GM18502 (cell line): Measurements from ENCODE around the gene MAGI1.
"Not testable (repeated sequence)": the region's sequence is repeated elsewhere in the genome, so short reads cannot be mapped to it uniquely, and the experiment has no call there.

Experiments used
- ATAC-seq: cut with Tn5 transposase; IDR thresholded peaks from one replicate; pipeline ENCODE4 v1.9.1; 2021; ENCODE audit warnings: mild to moderate bottlenecking; ENCODE audit not compliant: unreplicated experiment, poor library complexity

MAGI1 gene

DNA sequence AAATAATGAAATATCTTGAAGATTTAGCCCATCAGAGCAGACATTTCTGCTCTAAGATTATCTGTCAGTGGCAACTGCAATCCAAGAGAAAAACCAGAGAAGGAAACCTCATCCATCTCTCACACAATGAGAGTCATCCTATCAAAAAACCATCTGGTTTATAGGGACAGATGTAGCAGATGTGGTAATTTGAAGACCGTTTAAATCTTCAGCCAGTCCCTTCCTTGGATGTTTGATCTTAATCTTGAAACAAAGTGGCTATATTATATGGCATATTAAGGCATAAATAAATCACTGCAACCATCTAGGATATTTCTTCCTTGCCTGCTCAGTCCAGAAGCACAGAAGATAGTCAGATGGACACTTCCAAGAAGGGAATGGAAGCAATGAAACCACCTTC lies 305.3 kb downstream of the MAGI1 start:
- ATAC-seq = no peak

DNA sequence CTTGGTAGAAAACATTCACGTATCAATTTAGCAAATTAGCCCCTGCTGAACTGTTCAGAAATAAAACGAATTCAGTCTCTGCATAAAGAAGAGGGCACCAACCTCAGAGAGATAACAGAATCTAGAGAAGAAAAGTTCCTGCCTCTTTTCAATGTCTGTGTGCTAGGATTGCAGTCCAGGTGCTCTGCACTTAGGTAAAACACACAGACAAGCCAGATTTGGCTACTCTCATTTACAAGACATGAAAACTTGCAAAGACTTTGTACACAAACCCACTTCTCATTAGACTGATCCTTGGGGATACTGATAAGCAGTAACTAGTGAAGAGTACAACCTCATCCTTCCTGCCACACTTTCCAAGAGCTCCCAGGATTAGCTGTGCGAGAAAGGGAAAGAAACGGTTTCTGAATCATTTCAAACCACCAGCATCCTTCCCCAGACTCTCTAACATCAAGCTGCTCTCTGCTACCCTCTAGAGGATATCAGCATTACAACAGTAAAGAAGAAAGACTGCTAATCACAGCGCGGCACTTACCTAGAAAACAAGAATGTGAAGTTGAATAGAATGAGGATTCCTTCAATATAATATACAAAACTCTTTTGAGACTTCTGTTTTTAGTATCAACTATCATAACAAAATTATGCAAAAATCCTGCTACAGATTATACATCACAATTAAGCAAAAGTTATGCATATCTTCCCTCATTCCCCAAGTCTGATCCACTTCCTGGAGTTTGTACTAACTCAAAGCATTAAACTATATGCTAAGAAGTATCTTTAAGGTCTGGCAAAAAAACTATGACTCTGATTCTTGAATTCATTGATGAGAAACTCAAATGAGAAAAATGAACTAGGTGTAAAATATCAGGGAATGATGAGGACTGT lies 306.4 kb downstream of the MAGI1 start:
- ATAC-seq = peak; percentile 98

DNA sequence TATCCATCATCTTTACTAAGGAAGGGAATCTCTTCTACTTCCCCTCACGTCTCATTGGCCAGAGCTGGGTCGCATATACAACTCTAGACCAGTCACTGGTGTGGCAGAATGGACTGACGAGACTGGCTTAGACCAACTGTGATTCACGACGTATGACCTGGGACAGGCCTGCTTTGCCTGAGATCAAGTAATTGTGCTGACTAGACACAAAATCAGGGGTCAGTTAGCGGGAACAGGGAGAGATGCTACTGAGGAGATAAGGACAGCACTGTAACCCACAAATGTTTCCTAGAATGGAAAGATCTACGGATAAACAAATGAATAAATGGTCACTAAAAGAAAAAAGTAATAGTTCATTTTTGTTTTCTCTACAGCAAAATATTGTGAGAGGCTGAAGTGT lies 308.3 kb downstream of the MAGI1 start:
- no peak for ATAC-seq

DNA sequence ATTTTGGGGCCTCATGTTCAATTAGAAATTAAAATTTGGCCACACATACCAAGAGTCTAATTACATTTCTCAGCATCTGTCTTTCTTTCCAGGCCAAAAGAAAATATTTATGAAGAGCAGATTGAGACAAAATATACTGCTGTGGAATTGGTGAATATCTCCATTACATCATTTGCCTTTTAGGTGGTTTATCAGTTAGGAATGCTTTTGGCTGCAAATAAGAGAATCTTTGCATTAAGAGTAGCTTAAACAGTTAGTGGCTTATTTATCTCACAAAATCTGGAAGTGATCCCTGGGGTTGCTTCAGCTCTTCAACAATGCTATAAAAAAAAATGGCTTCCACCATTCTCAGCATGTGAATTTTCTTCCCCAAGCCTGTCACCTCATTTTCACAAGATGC lies 308.7 kb downstream of the MAGI1 start:
- no peak for ATAC-seq

DNA sequence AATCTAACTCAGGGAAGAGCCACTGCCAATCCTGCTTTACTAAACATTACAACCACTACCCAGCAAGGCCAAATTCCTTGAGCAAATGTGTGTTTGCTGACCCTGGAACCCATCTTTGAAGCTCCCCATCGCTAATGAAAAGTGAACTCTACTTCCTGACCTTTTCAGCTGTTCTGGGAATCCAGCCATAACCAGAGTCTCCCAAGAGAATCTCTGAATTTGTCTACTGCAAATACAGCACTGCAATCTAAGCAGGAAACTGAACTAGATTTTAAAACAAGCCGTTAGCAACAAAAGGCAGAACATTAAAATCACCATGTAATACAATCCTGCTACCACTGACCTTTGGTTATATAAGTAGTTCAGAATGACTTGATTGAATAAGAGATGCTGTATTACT lies 309.2 kb downstream of the MAGI1 start:
- ATAC-seq = no peak

DNA sequence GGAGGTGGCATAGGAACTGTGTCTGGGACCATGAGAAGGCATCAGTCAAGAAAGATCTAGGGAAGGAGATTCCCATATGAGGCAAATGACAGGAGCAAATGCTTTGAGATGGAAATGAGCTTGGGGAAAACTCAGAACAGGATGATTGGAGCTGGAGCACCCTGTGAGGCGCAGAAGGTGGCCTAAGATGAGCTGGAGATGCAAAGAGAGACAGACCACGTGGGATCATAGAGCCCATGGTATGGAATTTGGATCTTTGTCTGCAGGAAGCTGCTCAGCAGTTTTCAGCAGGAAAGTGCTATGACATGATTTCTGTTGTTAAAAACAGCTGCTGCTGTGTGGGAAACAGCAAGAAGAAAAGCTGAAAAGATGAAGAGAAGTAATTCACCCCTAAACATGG lies 310.6 kb downstream of the MAGI1 start:
- ATAC-seq = no peak

DNA sequence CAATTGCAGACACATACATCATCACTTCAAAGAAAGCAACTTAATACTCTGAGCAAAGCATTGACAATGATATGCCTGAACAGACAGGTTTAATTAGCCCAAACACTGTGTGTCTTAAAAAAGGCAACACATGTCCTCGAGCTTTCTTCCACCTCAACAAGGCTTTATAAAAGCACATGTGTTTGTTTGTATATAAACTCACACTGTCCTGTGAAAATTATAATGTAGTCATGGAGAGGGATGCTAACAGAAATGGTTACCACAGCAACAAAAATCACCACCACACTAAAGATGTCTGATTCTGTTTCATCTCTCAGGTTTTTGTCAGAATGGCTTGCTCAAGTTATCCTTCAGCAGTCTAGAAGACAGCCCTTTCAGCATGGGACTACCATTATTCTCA lies 314.7 kb downstream of the MAGI1 start:
- ATAC-seq = no peak

DNA sequence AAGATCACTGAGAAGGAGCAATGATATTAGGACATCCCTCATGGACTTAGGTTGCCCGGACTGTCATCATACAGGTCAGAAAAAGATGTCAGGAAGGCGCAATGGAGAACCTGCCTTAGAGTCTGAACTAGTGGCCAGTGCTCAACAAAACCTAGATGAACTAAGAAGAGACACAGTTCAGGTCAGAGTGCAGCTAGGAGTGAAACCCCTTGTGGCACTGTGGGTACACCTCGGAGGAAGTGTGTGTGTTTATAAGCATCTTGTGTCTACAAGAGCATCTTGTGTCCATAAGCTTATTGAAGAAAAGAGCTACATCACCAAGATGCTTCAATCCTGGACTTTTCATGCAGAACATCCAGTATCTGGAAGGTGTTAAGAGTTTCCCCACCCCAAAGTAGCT lies 315.7 kb downstream of the MAGI1 start:
- ATAC-seq = no peak

DNA sequence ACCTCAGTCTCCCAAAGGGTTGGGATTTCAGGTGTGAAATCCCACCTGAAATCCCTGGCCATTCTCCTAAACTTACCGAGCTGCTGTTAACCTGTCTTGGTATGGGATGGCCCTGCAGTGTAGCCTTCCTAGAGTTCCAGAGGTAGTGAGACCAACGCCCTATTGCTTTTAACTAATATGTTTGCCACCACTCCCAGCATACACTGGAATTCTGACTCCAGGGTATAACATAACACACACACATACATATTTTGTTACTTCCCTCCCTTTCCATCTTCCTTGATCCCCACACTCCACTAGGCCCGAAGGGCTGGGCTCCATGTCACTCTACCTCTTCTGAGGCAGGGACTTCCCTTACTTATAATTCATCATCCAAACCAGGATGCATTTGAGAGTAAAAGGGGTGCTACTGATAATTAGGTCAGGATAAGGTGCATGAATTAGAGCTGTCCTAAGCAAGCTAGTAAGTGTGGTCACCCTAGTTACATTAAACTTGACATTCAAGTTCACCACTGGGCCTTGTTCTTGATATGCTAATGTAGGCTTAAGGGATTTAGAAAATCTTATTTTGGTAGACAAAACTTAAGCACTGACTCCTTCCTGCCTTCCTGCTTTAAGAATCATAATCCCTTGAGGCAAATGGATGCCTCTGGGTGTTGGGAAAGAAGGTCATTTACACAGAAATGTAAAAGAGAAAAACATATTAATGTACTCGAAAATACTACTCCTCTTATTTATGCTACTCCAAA lies 317.6 kb downstream of the MAGI1 start:
- ATAC-seq = no peak

DNA sequence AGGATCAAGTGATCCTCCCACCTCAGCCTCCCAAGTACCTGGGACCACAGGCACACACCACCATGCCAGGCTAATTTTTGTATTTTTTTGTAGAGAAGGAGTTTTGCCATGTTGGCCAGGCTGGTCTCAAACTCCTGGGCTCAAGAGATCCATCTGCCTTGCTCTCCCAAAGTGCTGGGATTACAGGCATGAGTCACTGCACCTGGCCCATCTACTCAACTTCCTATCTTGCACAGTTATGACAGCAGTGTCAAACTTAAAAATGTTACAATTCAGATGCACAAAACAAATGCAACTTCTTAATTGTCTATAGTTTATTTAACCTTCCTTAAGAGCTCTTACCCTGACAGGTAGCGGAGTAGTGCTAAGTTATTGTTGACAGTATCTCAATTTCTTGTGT lies 319.1 kb downstream of the MAGI1 start:
- not testable (repeated sequence) for ATAC-seq

DNA sequence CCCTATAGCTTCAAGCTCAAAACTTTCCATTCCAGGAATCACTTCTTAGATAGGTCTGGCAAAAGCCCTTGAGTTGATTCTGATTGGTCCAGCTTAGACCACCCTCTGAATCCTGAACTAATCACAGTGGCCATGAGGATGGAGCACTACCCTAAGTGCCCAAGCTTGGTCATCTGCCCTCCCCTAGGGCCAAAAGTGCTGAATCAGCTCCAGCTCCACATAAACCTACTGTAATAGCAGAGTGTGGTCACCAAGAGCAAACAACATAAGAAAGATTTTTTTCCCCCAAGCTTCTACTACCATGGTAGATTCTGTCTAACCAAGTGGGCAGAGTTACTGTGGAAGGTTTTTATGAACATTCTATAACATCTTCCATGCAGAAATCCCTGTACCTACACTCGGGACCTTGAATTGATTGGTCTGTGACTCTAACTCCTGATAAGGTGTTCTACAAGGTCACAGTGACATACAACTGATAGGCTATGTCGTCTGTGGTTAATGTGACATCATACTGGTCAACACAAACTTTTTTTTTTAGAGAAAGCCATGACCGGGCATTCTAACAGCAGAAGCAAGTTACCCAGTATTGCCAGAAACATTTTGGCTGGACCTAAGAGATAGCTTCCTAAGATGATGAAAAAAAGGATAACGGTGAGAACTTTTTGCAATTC lies 320.9 kb downstream of the MAGI1 start:
- no peak for ATAC-seq

DNA sequence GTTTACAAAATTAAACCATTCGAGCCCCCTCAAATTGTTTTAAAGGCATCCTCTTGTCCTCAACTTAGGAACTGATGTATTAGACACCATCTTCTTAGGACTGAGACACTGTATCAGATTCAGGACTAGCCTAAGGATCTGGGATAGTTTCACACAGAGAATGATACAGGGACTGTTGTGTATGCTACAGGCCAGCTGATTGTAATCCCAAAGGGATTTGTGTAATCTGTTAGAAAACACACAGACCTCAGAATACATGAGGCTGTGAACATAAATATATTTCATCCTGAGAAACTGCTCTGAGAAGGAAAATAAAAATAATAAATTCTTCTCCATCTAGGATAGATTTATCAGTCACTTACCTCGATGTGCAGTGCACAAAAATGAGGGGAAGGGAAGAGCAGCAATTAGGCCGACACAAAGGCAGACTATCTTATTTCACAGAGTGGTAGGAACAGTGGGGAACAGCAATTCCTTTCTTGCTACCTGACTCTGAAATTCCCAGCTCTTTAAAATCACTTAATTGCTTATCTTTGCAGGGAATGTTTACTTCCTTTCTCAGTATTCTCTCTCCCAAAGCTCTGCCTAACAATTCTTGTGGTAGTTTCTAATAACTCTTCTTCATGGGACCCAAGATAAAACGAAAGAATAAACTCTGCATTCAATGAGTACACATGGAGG lies 322.5 kb downstream of the MAGI1 start:
- no peak for ATAC-seq

DNA sequence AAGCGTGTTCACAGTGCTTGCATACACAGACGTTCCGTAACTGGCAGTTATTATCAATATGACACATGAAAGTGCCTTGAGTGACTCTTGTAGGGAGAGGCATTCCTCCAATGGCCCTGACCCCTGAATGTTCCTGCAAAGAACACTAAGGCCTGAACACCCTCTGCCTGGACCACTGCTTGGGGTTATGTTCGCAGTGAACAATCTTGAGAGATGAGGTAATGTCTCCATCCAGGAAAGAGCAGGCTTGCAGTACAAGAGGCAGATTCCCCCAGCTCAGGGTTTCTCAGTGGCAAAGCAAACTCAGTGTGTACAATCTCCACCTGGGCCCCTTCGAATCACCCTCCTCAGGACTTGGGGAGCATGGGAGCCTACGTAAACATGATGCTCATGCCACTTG lies 324.6 kb downstream of the MAGI1 start:
- no peak for ATAC-seq

DNA sequence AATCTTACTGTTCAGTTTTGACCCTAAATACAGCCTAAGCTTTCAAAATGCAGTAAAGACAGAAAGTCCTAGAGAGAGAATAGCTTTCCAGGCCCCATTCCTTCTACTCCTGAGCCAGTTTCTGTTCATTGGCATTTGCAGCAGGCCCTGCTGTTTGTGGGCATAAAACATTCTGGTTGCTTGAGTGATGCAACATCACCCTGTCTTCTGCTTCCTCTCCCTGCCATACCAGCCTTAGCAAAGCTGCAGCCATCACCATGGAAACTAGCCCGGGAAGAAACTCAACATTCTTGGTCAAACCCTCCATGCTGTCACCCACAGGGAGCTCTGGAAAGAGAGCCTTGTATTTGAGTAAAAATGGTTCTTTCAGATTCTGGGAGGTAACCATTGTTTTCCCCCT lies 325.7 kb downstream of the MAGI1 start:
- no peak for ATAC-seq

DNA sequence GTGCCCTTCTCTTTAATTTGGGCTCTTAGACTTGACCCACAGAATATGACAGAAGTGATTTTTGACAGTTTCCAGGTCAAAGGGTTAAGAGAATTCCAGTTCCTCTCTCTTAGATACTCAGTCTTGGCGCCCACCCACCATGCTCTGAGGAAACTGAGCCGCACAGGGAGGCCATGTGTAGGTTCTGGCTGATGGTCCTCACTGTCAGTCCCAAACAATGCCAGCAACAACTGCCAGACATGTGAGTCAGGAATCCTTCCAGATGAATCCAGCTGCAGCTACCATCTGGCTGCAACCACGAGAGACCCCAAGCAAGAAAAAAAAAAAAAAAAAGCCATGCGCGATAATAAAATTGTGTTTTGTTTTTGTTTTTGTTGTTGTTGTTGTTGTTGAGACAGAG lies 326.6 kb downstream of the MAGI1 start:
- ATAC-seq = no peak

DNA sequence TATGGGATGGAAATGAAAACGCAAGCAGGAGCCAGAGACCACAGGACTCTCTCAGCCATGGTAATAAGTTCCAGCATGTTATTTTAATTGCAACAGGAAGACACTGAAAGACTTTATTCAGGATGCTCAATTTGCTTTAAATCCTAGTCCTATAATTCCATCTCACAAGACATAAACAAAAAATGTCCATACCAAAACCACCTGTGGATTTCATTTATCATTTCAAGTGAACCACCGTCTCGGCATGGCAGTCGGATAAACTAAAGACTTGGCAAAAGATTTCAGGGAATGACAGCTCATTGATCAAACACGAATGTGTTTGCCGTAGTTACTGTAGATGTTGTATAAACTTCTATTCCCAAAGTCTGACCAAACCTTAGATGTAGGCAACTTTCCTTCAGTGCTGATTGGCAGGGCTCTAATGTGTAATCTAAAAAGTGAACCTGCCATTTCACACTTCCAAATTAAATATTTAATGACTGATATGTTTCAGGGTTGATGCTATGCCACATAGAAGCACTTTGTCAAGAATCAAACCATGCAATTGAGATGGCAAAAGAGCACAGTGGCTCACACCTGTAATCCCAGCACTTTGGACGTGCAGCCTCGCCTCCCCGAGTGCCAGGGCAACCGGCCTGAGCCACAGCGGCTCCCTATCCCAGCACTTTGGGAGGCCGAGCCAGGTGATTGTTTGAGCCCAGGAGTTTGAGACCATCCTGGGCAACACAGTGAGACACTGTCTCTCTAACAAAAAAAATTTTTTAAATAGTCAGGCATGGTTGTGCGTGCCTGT lies 331.7 kb downstream of the MAGI1 start:
- ATAC-seq = no peak

DNA sequence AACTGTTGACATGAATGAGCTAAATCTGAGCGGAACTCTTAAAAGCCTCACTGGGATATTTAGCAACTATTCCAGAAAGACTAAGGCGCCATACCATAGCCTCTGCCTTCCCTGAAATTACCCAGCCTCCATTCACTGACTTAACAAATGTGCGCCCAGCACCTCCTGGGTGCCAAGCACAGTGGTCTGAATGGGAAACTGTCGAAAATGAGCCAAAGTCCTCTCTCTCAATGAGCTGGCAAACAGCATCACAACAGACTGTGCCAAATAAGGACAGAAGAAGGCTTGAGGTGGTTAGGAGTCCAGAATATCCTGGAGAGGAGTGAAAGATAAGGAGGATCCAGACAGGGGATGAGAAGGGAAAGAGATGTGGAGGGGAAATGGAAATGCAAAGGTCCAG lies 332.4 kb downstream of the MAGI1 start:
- no peak for ATAC-seq

DNA sequence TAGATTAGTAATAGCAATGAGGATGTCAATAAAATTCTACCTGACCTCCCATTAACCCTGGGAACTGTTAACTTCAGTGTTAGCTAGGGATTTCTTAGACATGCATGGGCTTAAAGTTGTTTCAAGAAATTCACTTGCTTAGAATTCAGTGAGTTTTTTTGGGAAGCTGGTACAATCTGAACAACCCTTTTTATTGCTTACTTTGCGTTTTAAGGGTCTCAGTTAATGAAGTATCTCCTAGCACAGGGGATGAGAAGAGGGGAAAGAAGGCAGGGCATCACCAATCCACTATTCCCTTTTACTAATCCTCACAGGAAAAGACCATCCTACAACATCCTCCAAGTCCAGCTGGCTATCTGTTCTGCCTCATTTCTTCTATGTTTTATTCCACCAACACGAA lies 334.9 kb downstream of the MAGI1 start:
- ATAC-seq = no peak

DNA sequence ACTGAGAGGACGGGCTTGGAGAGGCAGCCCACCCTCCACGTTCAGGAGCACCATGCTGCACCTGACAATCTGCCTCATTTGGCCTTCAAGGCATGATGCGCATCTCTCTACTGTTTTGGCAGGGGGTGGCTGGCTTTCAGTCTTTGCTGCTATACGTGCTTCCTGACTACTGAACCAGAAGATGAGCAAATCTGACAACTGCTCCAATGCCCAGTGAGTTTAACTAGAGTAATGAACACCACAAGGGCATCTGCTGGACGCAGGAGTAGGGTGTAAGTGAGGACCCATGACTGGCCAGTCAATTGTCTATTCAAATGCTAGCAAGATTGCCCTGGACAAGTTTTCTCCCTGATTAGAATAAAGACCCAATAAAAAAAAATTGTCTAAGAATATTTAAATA lies 335.7 kb downstream of the MAGI1 start:
- ATAC-seq = no peak

DNA sequence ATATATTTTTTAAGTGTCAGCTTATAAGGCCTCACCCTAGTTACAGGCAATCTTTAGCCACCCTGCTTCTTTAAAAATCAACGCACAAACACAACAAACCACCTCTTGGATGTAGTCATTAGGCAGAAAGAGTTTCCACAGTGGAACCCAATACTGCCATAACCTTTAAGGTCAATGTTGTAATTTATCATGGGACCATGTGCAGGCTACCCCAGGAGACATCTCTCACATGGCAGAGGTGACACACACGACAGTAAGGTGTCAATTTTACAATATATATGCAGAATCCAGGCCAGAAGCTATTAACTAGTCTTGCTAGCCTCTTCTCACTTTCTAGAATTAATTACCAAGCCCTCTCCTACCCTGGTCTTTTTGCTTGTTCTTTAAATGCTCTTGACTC lies 336.5 kb downstream of the MAGI1 start:
- no peak for ATAC-seq
